NT2/D1 (cell line): ENCODE data around the gene CD44.

Experiments
- SUZ12 ChIP-seq: IDR thresholded peaks from 2 replicates; pipeline ENCODE4 v1.6.1; 2011; ENCODE audit not compliant: insufficient read length, insufficient read depth; ENCODE audit errors: extremely low read depth
- YY1 ChIP-seq: IDR thresholded peaks from 2 replicates; pipeline ENCODE4 v1.6.1; 2011; ENCODE audit not compliant: insufficient read length, insufficient read depth
- ZNF274 ChIP-seq: IDR thresholded peaks from 2 replicates; pipeline ENCODE4 v1.6.1; 2011; ENCODE audit warnings: mild to moderate bottlenecking, low read depth, low read length

- TF ChIP-seq SUZ12 = no peak
- TF ChIP-seq YY1 = no peak
- TF ChIP-seq ZNF274 = no peak
These were observed 68.8 kb downstream of the CD44 start for GRCh38 chr11:35207471-35208403.
